ENCODE data around the gene FUZ. TPM values are rescaled to one million over a fixed set of nuclear protein-coding genes. Genes with fewer than 3 reads are reported as not detected.

The FUZ gene
- total RNA-seq, 6 experiments from 2014 or later, result 9.4 to 14.2 (median 11.7) TPM

DNA sequence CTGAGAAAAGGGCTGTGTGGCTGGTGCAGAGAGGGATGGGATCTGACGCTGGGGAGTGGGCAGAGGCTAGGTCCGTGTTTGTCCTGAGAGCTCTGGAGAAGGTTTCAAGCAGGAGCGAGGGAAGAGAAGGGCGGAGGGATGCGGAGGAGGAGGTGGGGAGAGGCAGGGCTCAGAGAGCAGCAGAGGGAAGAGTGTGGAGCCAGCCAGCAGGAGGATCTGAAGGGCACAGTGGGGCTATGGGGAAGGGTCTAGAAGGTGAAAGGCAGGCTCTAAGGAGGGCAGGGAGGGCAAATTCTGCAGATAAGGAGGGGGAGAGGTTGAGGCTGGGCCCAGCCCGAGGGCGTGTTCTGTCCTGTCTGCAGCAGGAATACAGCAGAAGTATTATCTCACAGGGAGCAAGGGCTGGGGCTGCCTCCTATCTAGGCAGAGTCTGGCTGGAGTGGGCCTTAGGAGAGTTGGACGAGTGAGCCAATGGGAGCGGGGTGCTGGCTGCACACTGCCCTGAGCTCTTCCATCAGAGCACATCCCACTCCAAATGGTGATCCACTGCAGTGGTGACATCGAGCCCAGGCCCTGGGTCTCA is 40.2 kb downstream of the FUZ start:
- Mint-ChIP-seq H3K9me3 (no peaks in the 10 kb centered on the region), H3K27ac (no peak overlapping the region), H3K4me3 (no peak overlapping the region)

DNA sequence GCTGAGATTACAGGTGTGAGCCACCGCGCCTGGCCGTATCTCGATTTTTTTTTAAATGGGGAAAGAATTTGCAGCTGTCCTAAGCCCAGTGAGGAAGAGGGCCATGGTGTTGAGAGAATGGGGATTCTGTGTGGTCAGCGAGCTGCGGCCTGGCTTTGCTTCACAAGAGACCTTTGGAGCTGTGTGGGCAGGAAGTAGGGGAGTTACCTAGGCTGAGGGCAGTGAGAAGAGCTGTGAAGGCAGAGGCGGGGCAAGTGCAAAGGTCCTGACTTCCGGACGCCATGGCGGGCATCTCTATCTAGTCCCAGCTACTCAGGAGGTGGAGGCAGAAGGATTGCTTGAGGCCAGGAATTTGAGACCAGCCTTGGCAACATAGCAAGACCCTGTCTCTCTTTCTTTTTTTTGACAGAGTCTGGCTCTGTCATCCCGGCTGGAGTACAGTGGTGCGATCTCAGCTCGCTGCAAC is 41.4 kb downstream of the FUZ start:
- Mint-ChIP-seq H3K27ac (no peak overlapping the region), H3K27me3 (ENCODE audit: insufficient read depth) (peaks cover 2% of the 10 kb centered on the region; the same call in 1 of the 2 replicates), H3K4me3 (no peak overlapping the region), H3K9me3 (no peaks in the 10 kb centered on the region), H3K4me1 (ENCODE audit: low read depth) (peaks cover 30% of the 10 kb centered on the region), H3K36me3 (ENCODE audit: low read depth) (peaks cover 15% of the 10 kb centered on the region; the same call in 1 of the 2 replicates)
- TF ChIP-seq CTCF (IDR thresholded peaks at IDR 0.05), result no peak
- DNase-seq, result no peak

More for the DNA sequence above, 40.2 kb downstream of the FUZ start:
- H3K27me3 Mint-ChIP-seq (ENCODE audit: insufficient read depth), result peaks cover 2% of the 10 kb centered on the region; the same call in 1 of the 2 replicates
- DNase-seq, result no peak
- TF ChIP-seq CTCF (IDR thresholded peaks at IDR 0.05), result no peak
- H3K4me1 Mint-ChIP-seq (ENCODE audit: low read depth), result peaks cover 24% of the 10 kb centered on the region
- peaks cover 11% of the 10 kb centered on the region; the same call in 1 of the 2 replicates for H3K36me3 Mint-ChIP-seq (ENCODE audit: low read depth)

GRCh38 chr19:49770529-49770928 is 42.6 kb downstream of the FUZ start:
- no peak for TF ChIP-seq CTCF (IDR thresholded peaks at IDR 0.05)
- Mint-ChIP-seq H3K4me3 (no peak overlapping the region), H3K9me3 (no peaks in the 10 kb centered on the region), H3K4me1 (ENCODE audit: low read depth) (peaks cover 38% of the 10 kb centered on the region), H3K27me3 (ENCODE audit: insufficient read depth) (peaks cover 2% of the 10 kb centered on the region; the same call in 1 of the 2 replicates), H3K27ac (no peak overlapping the region), H3K36me3 (ENCODE audit: low read depth) (peaks cover 15% of the 10 kb centered on the region; the same call in 1 of the 2 replicates)
- DNase-seq, result no peak

GRCh38 chr19:49767967-49768581 is 45.0 kb downstream of the FUZ start:
- Mint-ChIP-seq H3K4me3 (peak overlapping the region; percentile 95), H3K27ac (peak overlapping the region; percentile 82), H3K36me3 (ENCODE audit: low read depth) (peaks cover 15% of the 10 kb centered on the region; the same call in 1 of the 2 replicates), H3K27me3 (ENCODE audit: insufficient read depth) (peaks cover 2% of the 10 kb centered on the region; the same call in 1 of the 2 replicates), H3K9me3 (no peaks in the 10 kb centered on the region), H3K4me1 (ENCODE audit: low read depth) (peaks cover 34% of the 10 kb centered on the region)
- TF ChIP-seq CTCF (IDR thresholded peaks at IDR 0.05), result no peak
- DNase-seq, result no peak

GRCh38 chr19:49767381-49767780 is 45.7 kb downstream of the FUZ start:
- no peak for DNase-seq
- peaks cover 2% of the 10 kb centered on the region; the same call in 1 of the 2 replicates for H3K27me3 Mint-ChIP-seq (ENCODE audit: insufficient read depth)
- H3K4me1 Mint-ChIP-seq (ENCODE audit: low read depth), result peaks cover 34% of the 10 kb centered on the region
- TF ChIP-seq CTCF (IDR thresholded peaks at IDR 0.05), result no peak
- no peaks in the 10 kb centered on the region for H3K9me3 Mint-ChIP-seq
- H3K4me3 Mint-ChIP-seq, result peak overlapping the region; percentile 95
- H3K27ac Mint-ChIP-seq, result peak overlapping the region; percentile 82
- H3K36me3 Mint-ChIP-seq (ENCODE audit: low read depth), result peaks cover 15% of the 10 kb centered on the region; the same call in 1 of the 2 replicates

Data from HFFc6 (cell line).